SK-N-SH (cell line): ENCODE results near the gene KLK12. TPM values are rescaled to one million over a fixed set of nuclear protein-coding genes. Genes with fewer than 3 reads are reported as not detected.
A peak's percentile ranks its signal among the peaks of the same experiment; 100 is the strongest.

ENCODE experiments used
- CTCF ChIA-PET: fragments of 300-600, 350-600 bp; formaldehyde crosslinking; extraction: SDS; loops from one replicate; lab custom pipeline; 2021; lab: Yijun Ruan, JAX
- POLR2A ChIA-PET: fragments of 350-600 bp; sonication (Branson Sonifier 250); formaldehyde crosslinking; extraction: SDS; loops from one replicate; lab custom pipeline; 2020; ENCODE audit warnings: antibody characterized with exemption, inconsistent platforms; lab: Yijun Ruan, JAX
- DNase-seq: peaks from one replicate; pipeline ENCODE4 v3.0.0; 2012
- H2AFZ ChIP-seq: fragments of 200-600 bp; sonication (generic); 2 replicates; pipeline ENCODE4 v1.8.1; 2016; ENCODE audit warnings: antibody characterized with exemption, mild to moderate bottlenecking, low read depth
- H3F3A ChIP-seq: fragments of 200-600 bp; sonication (generic); replicated peaks from 2 replicates; pipeline ENCODE3; 2016; ENCODE audit warnings: antibody characterized with exemption, mild to moderate bottlenecking; ENCODE audit not compliant: insufficient read depth
- H3K27ac ChIP-seq, 2 experiments: fragments of 200-500 bp in 1 of 2; fragments of 200-600 bp in 1 of 2; sonication (Bioruptor generic) in 1 of 2; sonication (generic), shearing (Covaris generic) in 1 of 2; 2 replicates each; pipeline versions ENCODE4 v1.5.1 to v1.6.1; 2014 to 2016; ENCODE audit warnings: low read depth in 2 of 2, inconsistent platforms in 1 of 2, low read length in 1 of 2, mild to moderate bottlenecking in 1 of 2, mixed read lengths in 1 of 2
- H3K27me3 ChIP-seq: fragments of 200-600 bp; sonication (generic), shearing (Covaris generic); 2 replicates; pipeline ENCODE4 v1.6.1; 2016; ENCODE audit warnings: mixed run types; ENCODE audit not compliant: insufficient read depth
- H3K36me3 ChIP-seq, 2 experiments: fragments of 200-500 bp in 1 of 2; fragments of 200-600 bp in 1 of 2; sonication (Bioruptor generic) in 1 of 2; sonication (generic) in 1 of 2; replicated peaks in 1 of 2; 2 replicates each; pipeline versions ENCODE3 to v1.5.1; 2014 to 2016; ENCODE audit warnings: low read length in 1 of 2, mild to moderate bottlenecking in 1 of 2; ENCODE audit not compliant: insufficient read depth in 2 of 2, control insufficient read depth in 1 of 2
- H3K4me1 ChIP-seq, 2 experiments: fragments of 200-500 bp in 1 of 2; fragments of 200-600 bp in 1 of 2; sonication (Bioruptor generic) in 1 of 2; sonication (generic), shearing (Covaris generic) in 1 of 2; 2 replicates each; pipeline versions ENCODE4 v1.5.1 to v1.6.1; 2014 to 2016; ENCODE audit warnings: low read depth in 1 of 2, low read length in 1 of 2, mixed run types in 1 of 2; ENCODE audit not compliant: insufficient read depth in 2 of 2, control insufficient read depth in 1 of 2
- H3K4me2 ChIP-seq: fragments of 200-600 bp; sonication (generic), shearing (Covaris generic); 2 replicates; pipeline ENCODE4 v1.6.1; 2017; ENCODE audit warnings: mixed run types
- H3K4me3 ChIP-seq, 2 experiments: fragments of 200-500 bp in 1 of 2; fragments of 200-600 bp in 1 of 2; sonication (Bioruptor generic) in 1 of 2; sonication (generic), shearing (Covaris generic) in 1 of 2; 2 replicates each; pipeline versions ENCODE4 v1.5.1 to v1.8.1; 2014 to 2016; ENCODE audit warnings: low read depth in 2 of 2, inconsistent platforms in 1 of 2, low read length in 1 of 2, mild to moderate bottlenecking in 1 of 2, mixed read lengths in 1 of 2, moderate library complexity in 1 of 2
- H3K79me2 ChIP-seq: fragments of 200-600 bp; sonication (generic); 2 replicates; pipeline ENCODE4 v1.8.1; 2017; ENCODE audit warnings: mild to moderate bottlenecking; ENCODE audit not compliant: insufficient read depth
- H3K9ac ChIP-seq: fragments of 200-600 bp; sonication (generic); 2 replicates; pipeline ENCODE4 v1.6.1; 2017; ENCODE audit warnings: mixed run types
- H3K9me2 ChIP-seq: fragments of 200-600 bp; sonication (generic); 2 replicates; pipeline ENCODE4 v1.6.1; 2017; ENCODE audit warnings: mixed run types
- H3K9me3 ChIP-seq: fragments of 200-600 bp; sonication (generic); 2 replicates; pipeline ENCODE4 v1.6.1; 2017; ENCODE audit warnings: mixed run types, mild to moderate bottlenecking, moderate library complexity
- H4K20me1 ChIP-seq: fragments of 200-600 bp; sonication (generic); 2 replicates; pipeline ENCODE4 v1.6.1; 2017; ENCODE audit warnings: mild to moderate bottlenecking, mixed run types; ENCODE audit not compliant: insufficient read depth
- EZH2phosphoT487 ChIP-seq: fragments of 200-600 bp; sonication (generic); IDR thresholded peaks from 2 replicates; pipeline ENCODE4 v1.6.1; 2017; ENCODE audit warnings: low read depth, mixed run types, mild to moderate bottlenecking, antibody characterized with exemption, moderate library complexity, borderline replicate concordance
- GABPA ChIP-seq: IDR thresholded peaks from 2 replicates; pipeline ENCODE4 v1.4.0; 2012; ENCODE audit warnings: low read depth, mild to moderate bottlenecking
- IRF3 ChIP-seq: fragments of 150-350 bp; IDR thresholded peaks from 2 replicates; pipeline ENCODE4 v1.6.1; 2016; ENCODE audit warnings: mild to moderate bottlenecking, low read depth, low read length
- NRF1 ChIP-seq: IDR thresholded peaks from 2 replicates; pipeline ENCODE4 v1.6.1; 2012; ENCODE audit warnings: low read depth, mild to moderate bottlenecking, low read length
- PBX3 ChIP-seq: IDR thresholded peaks from 2 replicates; pipeline ENCODE4; 2012
- POLR2AphosphoS5 ChIP-seq: IDR thresholded peaks from 2 replicates; pipeline ENCODE4 v1.6.1; 2012; ENCODE audit warnings: low read depth, low read length
- RAD21 ChIP-seq: IDR thresholded peaks from 2 replicates; pipeline ENCODE4 v1.6.1; 2012; ENCODE audit warnings: mild to moderate bottlenecking, low read length
- RXRA ChIP-seq: IDR thresholded peaks from 2 replicates; pipeline ENCODE4 v1.4.0; 2012; ENCODE audit warnings: low read depth, mild to moderate bottlenecking, borderline replicate concordance
- SIN3A ChIP-seq: IDR thresholded peaks from 2 replicates; pipeline ENCODE4 v1.6.1; 2012; ENCODE audit warnings: low read depth, mild to moderate bottlenecking, low read length, moderate library complexity, borderline replicate concordance
- TAF1 ChIP-seq: IDR thresholded peaks from 2 replicates; pipeline ENCODE4 v1.6.1; 2012; ENCODE audit warnings: low read depth, mild to moderate bottlenecking, low read length, moderate library complexity, borderline replicate concordance
- USF1 ChIP-seq: IDR thresholded peaks from 2 replicates; pipeline ENCODE4 v1.4.0; 2012; ENCODE audit warnings: low read depth, borderline replicate concordance
- WGBS: methylation state at CpG from one replicate; pipeline ENCODE4 v1.1.6; 2017; ENCODE audit warnings: low lambda C conversion rate; 5-methylcytosine and 5-hydroxymethylcytosine counted together
- polyA plus RNA-seq, 3 experiments: library from polyadenylated mRNA; depleted of rRNA; stranded (reverse); fragments of >200 nt; gene quantifications; 2 replicates each; pipeline ENCODE4 v1.2.3, GENCODE V29; 2012

KLK12 gene
- polyA plus RNA-seq, 1 of the 3 experiments (the other 2 are of a cell fraction): not detected

- Histone ChIP-seq H2AFZ (no peak overlapping the region), H3K4me1 (no peaks in the 10 kb centered on the region), H3K9me2 (no peaks in the 10 kb centered on the region), H3K9me3 (no peaks in the 10 kb centered on the region), H4K20me1 (no peaks in the 10 kb centered on the region), H3K36me3 (no peaks in the 10 kb centered on the region), H3K27me3 (peaks cover 18% of the 10 kb centered on the region; the same call in 1 of the 2 replicates), H3K79me2 (no peaks in the 10 kb centered on the region), H3K9ac (no peak overlapping the region), H3K27ac (no peak overlapping the region)
- 39% methylated on average over 35 of the region's 42 CpGs for WGBS
- ChIA-PET POLR2A (no interaction called here), CTCF (no interaction called here)
- peak; percentile 41 for DNase-seq
- TF ChIP-seq IRF3: no peak
- no peak for TF ChIP-seq PBX3
- TF ChIP-seq GABPA: no peak
- no peak for TF ChIP-seq EZH2phosphoT487
- no peak for TF ChIP-seq TAF1
- TF ChIP-seq, all 33 proteins: peak for 0
- H3K4me2 ChIP-seq: no peak overlapping the region
- H3K4me3 ChIP-seq: no peak overlapping the region
- H3F3A ChIP-seq: no peaks in the 10 kb centered on the region
Measured at GRCh38 chr19:51002542-51003311, 32.1 kb downstream of the KLK12 start.

GRCh38 chr19:51002089-51002532, 32.7 kb downstream of the KLK12 start:
- Histone ChIP-seq H3K36me3 (no peaks in the 10 kb centered on the region), H3K9me2 (no peaks in the 10 kb centered on the region), H2AFZ (no peak overlapping the region), H3K4me3 (no peak overlapping the region), H3K79me2 (no peaks in the 10 kb centered on the region), H3K9me3 (no peaks in the 10 kb centered on the region), H3K27me3 (peaks cover 20% of the 10 kb centered on the region; the same call in 1 of the 2 replicates), H3K4me1 (no peaks in the 10 kb centered on the region), H4K20me1 (no peaks in the 10 kb centered on the region), H3F3A (no peaks in the 10 kb centered on the region), H3K27ac (no peak overlapping the region), H3K4me2 (no peak overlapping the region), H3K9ac (no peak overlapping the region)
- ChIA-PET CTCF (no interaction called here), POLR2A (no interaction called here)
- WGBS: 26% methylated on average over 11 of the region's 12 CpGs
- no peak for DNase-seq
- TF ChIP-seq SIN3A (no peak), USF1 (no peak), RAD21 (no peak), RXRA (no peak), NRF1 (no peak), POLR2AphosphoS5 (no peak)
